Liver (tissue), 9 donors: ENCODE measurements around the gene FILIP1. TPM values are rescaled to one million over a fixed set of nuclear protein-coding genes. Genes with fewer than 3 reads are reported as not detected.

Experiments used
- DNase-seq: peaks from one replicate; pipeline ENCODE4 v3.0.0-alpha.2; 2017; ENCODE audit warnings: low spot score
- H3K27ac ChIP-seq, 2 donors: one replicate each; pipeline ENCODE4 v1.7.0; 2013; ENCODE audit warnings: inconsistent platforms in 2 of 2, low read length in 2 of 2, control low read depth in 1 of 2, low read depth in 1 of 2, mild to moderate bottlenecking in 1 of 2
- H3K27me3 ChIP-seq, 4 donors: one replicate each; pipeline versions ENCODE4 v1.6.1 to v1.7.0; 2013; ENCODE audit warnings: low read length in 3 of 4, inconsistent platforms in 1 of 4, mild to moderate bottlenecking in 1 of 4, moderate library complexity in 1 of 4; ENCODE audit not compliant: control insufficient read depth in 4 of 4, insufficient read depth in 4 of 4
- H3K36me3 ChIP-seq, 4 donors: one replicate each; pipeline versions ENCODE4 v1.6.1 to v1.7.0; 2013; ENCODE audit warnings: low read length in 3 of 4, mild to moderate bottlenecking in 3 of 4, low read depth in 1 of 4, moderate library complexity in 1 of 4; ENCODE audit not compliant: control insufficient read depth in 4 of 4, insufficient read depth in 3 of 4
- H3K4me1 ChIP-seq, 4 donors: one replicate each; pipeline versions ENCODE4 v1.6.1 to v1.7.0; 2013; ENCODE audit warnings: low read length in 3 of 4, mild to moderate bottlenecking in 3 of 4, moderate library complexity in 1 of 4; ENCODE audit not compliant: control insufficient read depth in 4 of 4, insufficient read depth in 4 of 4
- H3K4me3 ChIP-seq, 3 donors: one replicate each; pipeline versions ENCODE4 v1.6.1 to v1.7.0; 2013; ENCODE audit warnings: low read length in 3 of 3, control low read depth in 1 of 3, low read depth in 1 of 3, mild to moderate bottlenecking in 1 of 3
- H3K9ac ChIP-seq, 2 donors: one replicate each; pipeline ENCODE4 v1.7.0; 2013; ENCODE audit warnings: low read length in 2 of 2, mild to moderate bottlenecking in 2 of 2, moderate library complexity in 2 of 2, control low read depth in 1 of 2, low read depth in 1 of 2
- H3K9me3 ChIP-seq, 4 donors: one replicate each; pipeline versions ENCODE4 v1.6.1 to v1.7.0; 2013; ENCODE audit warnings: low read length in 3 of 4; ENCODE audit not compliant: control insufficient read depth in 4 of 4
- ATF3 ChIP-seq: IDR thresholded peaks from 2 replicates; pipeline ENCODE4 v1.6.1; 2016; ENCODE audit warnings: antibody characterized with exemption
- CTCF ChIP-seq: fragments of 150-350 bp; IDR thresholded peaks from 2 replicates; pipeline ENCODE4 v1.5.1; 2017; ENCODE audit warnings: improper control_type of control experiment, low read depth, low read length; ENCODE audit not compliant: missing input control
- EGR1 ChIP-seq, 2 donors: IDR thresholded peaks; 2 replicates each; pipeline ENCODE4 v1.6.1; 2016 to 2018; ENCODE audit warnings: antibody characterized with exemption in 2 of 2, low read depth in 2 of 2
- FOXA1 ChIP-seq: IDR thresholded peaks from 2 replicates; pipeline ENCODE4 v1.6.1; 2016; ENCODE audit warnings: antibody characterized with exemption
- FOXA2 ChIP-seq: IDR thresholded peaks from 2 replicates; pipeline ENCODE4 v1.6.1; 2016; ENCODE audit warnings: antibody characterized with exemption
- GABPA ChIP-seq, 2 donors: IDR thresholded peaks in 1 of 2; conservative IDR thresholded peaks in 1 of 2; 2 replicates each; pipeline ENCODE4 v1.6.1; 2016; ENCODE audit warnings: antibody characterized with exemption in 2 of 2, mild to moderate bottlenecking in 1 of 2, moderate library complexity in 1 of 2
- HNF4A ChIP-seq, 2 donors: conservative IDR thresholded peaks; 2 replicates each; pipeline ENCODE4 v1.6.1; 2016; ENCODE audit warnings: antibody characterized with exemption in 2 of 2, mild to moderate bottlenecking in 2 of 2
- HNF4G ChIP-seq: IDR thresholded peaks from 2 replicates; pipeline ENCODE4 v1.6.1; 2016; ENCODE audit warnings: antibody characterized with exemption
- JUND ChIP-seq, 2 donors: IDR thresholded peaks; 2 replicates each; pipeline ENCODE4 v1.6.1; 2016; ENCODE audit warnings: antibody characterized with exemption in 2 of 2
- MAX ChIP-seq: IDR thresholded peaks from 2 replicates; pipeline ENCODE4 v1.6.1; 2016; ENCODE audit warnings: antibody characterized with exemption
- NR2F2 ChIP-seq: IDR thresholded peaks from 2 replicates; pipeline ENCODE4 v1.6.1; 2016; ENCODE audit warnings: antibody characterized with exemption
- RAD21 ChIP-seq, 2 donors: IDR thresholded peaks; 2 replicates each; pipeline ENCODE4 v1.6.1; 2016; ENCODE audit warnings: antibody characterized with exemption in 2 of 2, mild to moderate bottlenecking in 2 of 2
- REST ChIP-seq: IDR thresholded peaks from 2 replicates; pipeline ENCODE4 v1.6.1; 2016; ENCODE audit warnings: antibody characterized with exemption, mild to moderate bottlenecking
- RXRA ChIP-seq, 2 donors: IDR thresholded peaks; 2 replicates each; pipeline ENCODE4 v1.6.1; 2017 to 2018; ENCODE audit warnings: antibody characterized with exemption in 2 of 2, mild to moderate bottlenecking in 1 of 2
- SP1 ChIP-seq: IDR thresholded peaks from 2 replicates; pipeline ENCODE4 v1.6.1; 2018; ENCODE audit warnings: antibody characterized with exemption, mild to moderate bottlenecking
- TAF1 ChIP-seq: conservative IDR thresholded peaks from 2 replicates; pipeline ENCODE4 v1.6.1; 2016; ENCODE audit warnings: antibody characterized with exemption, mild to moderate bottlenecking
- YY1 ChIP-seq: IDR thresholded peaks from 2 replicates; pipeline ENCODE4 v1.6.1; 2016; ENCODE audit warnings: antibody characterized with exemption, mild to moderate bottlenecking
- ZBTB33 ChIP-seq: IDR thresholded peaks from 2 replicates; pipeline ENCODE4 v1.6.1; 2016; ENCODE audit warnings: antibody characterized with exemption
- WGBS: extraction: QIAGEN DNeasy Blood & Tissue Kit; methylation state at CpG from one replicate; pipeline ENCODE4 v1.1.7; 2013; 5-methylcytosine and 5-hydroxymethylcytosine counted together
- polyA plus RNA-seq, 2 donors: library from polyadenylated mRNA; stranded (reverse) in 1 of 2; unstranded in 1 of 2; fragments of 200-250 nt in 1 of 2; fragments of >200 nt in 1 of 2; fragmentation: Nextera tagmentation in 1 of 2; extraction: Ambion mirVana in 1 of 2; gene quantifications; one replicate each; pipeline versions ENCODE4 v1.2.1 to v1.2.3, GENCODE V29; 2013 to 2015
- total RNA-seq, 2 donors: library from RNA; depleted of rRNA; stranded (reverse); fragments of >200 nt; gene quantifications; one replicate each; pipeline ENCODE4 v1.2.3, GENCODE V29; 2014
- donor health status: healthy.
- donor health status: healthy.
- donor health status: healthy.
- donor health status: healthy.
- donor health status: healthy.

FILIP1 gene
- total and polyA plus RNA-seq, 4 donors: 0.70 to 2.8 (median 1.1) TPM

GRCh38 chr6:75467966-75468365 is 25.6 kb downstream of the FILIP1 start:
- H3K36me3 ChIP-seq: no peaks in the 10 kb centered on the region
- WGBS: 67% methylated on average over 3 of the region's 3 CpGs
- no peak overlapping the region for H3K4me3 ChIP-seq
- no peak for DNase-seq
- H3K4me1 ChIP-seq: no peaks in the 10 kb centered on the region
- H3K27ac ChIP-seq: no peak overlapping the region
- TF ChIP-seq RAD21 (IDR thresholded peaks at IDR 0.05): no peak
- no peak for TF ChIP-seq SP1
- no peak for TF ChIP-seq FOXA1
- TF ChIP-seq CTCF: no peak
- no peak for TF ChIP-seq HNF4A (conservative IDR thresholded peaks at IDR 0.05)
- no peaks in the 10 kb centered on the region for H3K27me3 ChIP-seq
- no peak overlapping the region for H3K9ac ChIP-seq
- peaks cover 0 to 5% (median 0%) of the 10 kb centered on the region in 4 donors for H3K9me3 ChIP-seq

GRCh38 chr6:75467284-75467683 is 26.3 kb downstream of the FILIP1 start:
- no peaks in the 10 kb centered on the region for H3K36me3 ChIP-seq
- DNase-seq: no peak
- H3K9me3 ChIP-seq: peaks cover 0 to 5% (median 0%) of the 10 kb centered on the region in 4 donors
- whole genome bisulfite sequencing: 63% methylated on average over 4 of the region's 4 CpGs
- H3K4me3 ChIP-seq: no peak overlapping the region
- no peaks in the 10 kb centered on the region for H3K4me1 ChIP-seq
- TF ChIP-seq SP1 (no peak), REST (no peak), FOXA1 (no peak), RXRA (IDR thresholded peaks at IDR 0.05) (no peak), HNF4G (no peak), GABPA (IDR thresholded peaks at IDR 0.05 in 1 of 2, conservative IDR thresholded peaks at IDR 0.05 in 1 of 2) (no peak), HNF4A (conservative IDR thresholded peaks at IDR 0.05) (no peak), NR2F2 (no peak), TAF1 (no peak), FOXA2 (no peak), JUND (IDR thresholded peaks at IDR 0.05) (no peak), ZBTB33 (no peak), EGR1 (IDR thresholded peaks at IDR 0.05; ENCODE audit: low read depth in 2 of 2) (no peak), CTCF (no peak), MAX (no peak), ATF3 (no peak), RAD21 (IDR thresholded peaks at IDR 0.05) (no peak), YY1 (no peak)
- H3K27me3 ChIP-seq: no peaks in the 10 kb centered on the region
- H3K9ac ChIP-seq: no peak overlapping the region
- no peak overlapping the region for H3K27ac ChIP-seq
